Right forelimb (tissue), 1 donor: ENCODE measurements around the gene KLF18.
"Not testable (repeated sequence)": the region's sequence is repeated elsewhere in the genome, so short reads cannot be mapped to it uniquely, and the experiment has no call there.

Experiments
- DNase-seq: peaks from one replicate; pipeline ENCODE4 v3.0.0-alpha.2; 2018

KLF18 gene

DNA sequence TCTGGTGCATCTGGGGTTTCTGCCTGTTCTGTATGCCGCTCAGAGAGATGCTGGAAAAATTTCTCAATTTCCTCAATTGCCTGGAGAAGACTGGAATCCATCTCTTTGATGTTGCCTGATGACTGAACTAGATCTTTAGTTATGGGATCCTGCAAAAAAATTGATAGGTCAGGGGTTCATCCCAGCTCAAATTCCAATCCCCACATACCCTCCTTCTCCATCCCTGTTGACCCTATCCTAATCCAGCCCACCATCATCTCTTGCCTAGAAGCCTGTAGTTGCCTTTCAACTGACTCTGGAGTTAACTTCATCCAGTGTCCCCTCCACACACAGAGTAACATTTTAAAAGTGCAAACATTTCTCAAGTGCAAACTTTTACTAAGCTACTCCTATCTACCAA, at the start of gene KLF18:
Gene KLF18 (minus strand): TSS at position 101 of the 400 bp plus-strand sequence. CDS start 0 bp downstream, at position 101.
- no peak for DNase-seq

DNA sequence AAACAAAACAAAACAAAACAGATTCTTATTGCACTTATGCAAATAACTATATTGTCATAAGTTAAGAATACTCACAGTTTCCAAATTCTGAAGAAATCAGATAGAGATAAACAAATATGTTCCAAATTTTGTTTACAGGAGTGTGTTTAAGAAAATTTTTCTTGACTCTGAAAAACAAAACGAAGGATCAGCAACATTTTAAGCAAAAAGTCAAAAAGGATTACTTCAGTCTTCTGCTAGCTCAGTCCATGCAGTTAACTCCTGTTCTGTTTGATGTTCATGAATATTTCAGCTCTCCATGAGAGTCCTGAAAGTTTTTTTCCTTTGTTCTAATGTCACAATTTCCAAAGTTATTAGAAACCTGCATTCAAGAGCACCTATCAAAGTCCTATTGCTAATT, 33.2 kb upstream of the KLF18 start:
- no peak for DNase-seq

GRCh38 chr1:44170281-44170823, 28.9 kb upstream of the KLF18 start:
- no peak for DNase-seq

- DNase-seq, result no peak
Measured at GRCh38 chr1:44168520-44169098, 27.2 kb upstream of the KLF18 start.

DNA sequence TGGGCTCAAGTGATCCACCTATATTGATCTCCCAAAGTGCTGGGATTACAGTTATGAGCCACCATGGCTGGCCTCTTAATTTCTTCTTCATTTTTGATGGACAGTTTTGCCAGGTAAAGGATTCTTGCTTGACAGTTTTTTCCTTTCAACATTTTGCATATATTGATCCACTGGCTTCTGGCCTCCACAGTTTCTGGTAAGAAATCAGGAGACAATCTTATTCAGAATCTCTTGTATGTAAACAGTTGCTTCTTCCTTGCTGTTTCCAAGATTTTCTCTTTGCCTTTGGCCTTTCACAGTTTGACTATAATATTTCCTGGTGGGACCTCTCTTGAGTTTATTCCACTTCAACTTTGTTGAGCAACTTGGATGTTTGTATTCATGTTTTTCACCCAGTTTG, 20.1 kb upstream of the KLF18 start:
- no peak for DNase-seq

DNA sequence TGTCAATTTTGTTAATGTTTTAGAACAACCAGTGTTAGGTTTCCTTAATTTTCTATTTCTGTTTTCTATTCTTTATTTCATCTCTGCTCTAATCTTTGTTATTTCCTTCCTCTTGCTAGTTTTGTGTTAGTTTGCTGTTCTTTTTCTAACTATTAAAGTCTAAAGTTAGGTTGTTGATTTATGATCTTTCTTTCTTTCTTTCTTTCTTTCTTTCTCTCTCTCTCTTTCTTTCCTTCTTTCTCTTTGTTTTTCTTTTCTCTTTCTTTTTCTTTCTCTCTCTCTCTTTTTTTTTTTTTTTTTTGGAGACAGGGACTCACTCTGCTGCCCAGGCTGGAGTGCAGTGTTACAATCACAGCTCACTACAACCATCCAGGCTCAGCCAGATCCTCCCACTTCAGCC, 17.4 kb upstream of the KLF18 start:
- no peak for DNase-seq

DNA sequence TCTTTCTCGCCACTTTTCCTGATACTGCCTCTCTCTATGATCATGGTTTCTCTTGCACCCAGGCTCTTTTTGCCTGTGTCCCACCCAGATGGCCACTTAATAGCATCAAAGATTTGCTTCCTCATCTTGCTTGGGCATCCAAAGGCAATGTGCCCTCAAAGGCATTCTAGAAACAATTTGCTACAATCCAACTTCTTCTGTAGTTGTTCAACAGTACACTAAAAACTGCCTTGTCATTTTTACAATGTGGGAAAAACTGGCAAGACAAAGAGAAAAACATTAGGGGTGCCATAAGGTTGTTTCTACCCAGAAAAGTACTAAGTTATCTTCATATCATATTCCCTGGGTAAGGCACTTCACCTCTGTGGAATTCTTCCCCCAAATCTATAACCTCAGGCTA, 16.5 kb upstream of the KLF18 start:
- DNase-seq, result no peak

- DNase-seq, result no peak
Measured at GRCh38 chr1:44154049-44154448, 12.6 kb upstream of the KLF18 start.

GRCh38 chr1:44152692-44153091, 11.3 kb upstream of the KLF18 start:
- DNase-seq, result no peak

DNA sequence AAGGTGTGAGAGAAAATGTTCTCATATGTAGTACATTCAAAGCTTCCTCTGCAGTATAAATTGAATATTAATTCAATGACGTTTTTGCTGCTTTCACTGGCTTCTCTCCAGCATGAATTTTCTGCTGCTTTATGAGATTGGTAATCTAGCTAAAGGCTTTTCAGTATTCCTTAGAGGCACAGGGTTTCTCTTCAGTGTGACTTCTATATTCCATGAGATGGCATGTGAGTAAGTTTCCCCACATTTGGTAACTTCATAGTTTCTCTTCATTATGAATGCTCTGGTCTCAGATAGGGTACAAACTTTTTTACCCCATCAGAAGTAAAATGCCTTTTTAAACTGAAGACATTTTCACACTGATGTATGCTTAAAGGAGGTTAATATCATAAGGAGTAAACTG, 10.4 kb upstream of the KLF18 start:
- no peak for DNase-seq

- DNase-seq, result no peak
Measured at GRCh38 chr1:44151332-44151731, 9.9 kb upstream of the KLF18 start.

- no peak for DNase-seq
Measured at GRCh38 chr1:44147582-44147981, 6.2 kb upstream of the KLF18 start.

GRCh38 chr1:44146536-44147361, 5.3 kb upstream of the KLF18 start:
- no peak for DNase-seq

DNA sequence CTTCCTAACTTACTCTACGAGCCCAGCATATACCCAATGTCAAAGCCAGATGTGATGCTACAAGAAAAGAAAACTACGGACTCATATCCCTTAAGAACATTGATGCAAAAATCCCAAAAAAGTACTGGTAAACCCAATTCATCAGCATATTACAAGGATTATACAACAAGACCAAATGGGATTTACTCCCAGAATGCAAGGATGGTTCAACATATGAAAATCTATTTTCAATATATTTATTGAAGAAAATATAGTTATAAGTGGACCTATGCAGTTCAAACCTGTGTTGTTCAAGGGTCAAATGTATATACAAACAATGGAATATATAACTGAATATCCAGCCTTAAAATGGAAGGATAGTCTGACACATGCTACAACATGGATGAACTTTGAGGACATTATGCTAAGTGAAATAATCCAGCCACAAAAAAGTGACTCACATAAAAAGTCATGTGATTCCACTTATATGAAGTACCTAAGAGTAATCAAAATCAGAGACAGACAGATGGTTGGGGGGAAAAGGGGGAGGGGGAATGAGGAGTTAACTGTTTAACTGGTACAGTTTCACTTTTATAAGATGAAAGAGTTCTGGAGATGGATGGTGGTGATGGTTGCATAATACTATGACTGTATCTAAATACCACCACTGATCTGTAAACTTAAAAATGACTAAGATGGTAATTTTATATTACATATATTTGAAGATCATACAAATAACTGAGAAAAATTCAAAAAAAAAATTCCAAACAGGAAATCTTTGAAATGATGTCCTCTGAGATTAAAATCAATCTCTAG, 3.7 kb upstream of the KLF18 start:
- DNase-seq, result no peak

DNA sequence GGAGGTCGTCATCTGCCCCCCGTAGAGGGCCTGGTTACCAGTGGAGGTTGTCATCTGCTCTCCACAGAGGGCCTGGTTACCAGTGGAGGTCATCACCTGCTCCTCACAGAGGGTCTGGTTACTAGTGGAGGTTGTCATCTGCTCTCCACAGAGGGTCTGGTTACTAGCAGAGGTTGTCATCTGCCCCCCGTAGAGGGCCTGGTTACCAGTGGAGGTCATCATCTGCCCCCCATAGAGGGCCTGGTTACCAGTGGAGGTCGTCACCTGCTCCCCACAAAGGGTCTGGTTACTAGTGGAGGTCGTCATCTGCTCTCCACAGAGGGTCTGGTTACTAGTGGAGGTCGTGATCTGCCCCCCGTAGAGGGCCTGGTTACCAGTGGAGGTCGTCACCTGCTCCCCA, 1.9 kb downstream of the KLF18 start:
- not testable (repeated sequence) for DNase-seq

- no peak for DNase-seq
Measured at GRCh38 chr1:44138239-44138638, 3.2 kb downstream of the KLF18 start.

DNA sequence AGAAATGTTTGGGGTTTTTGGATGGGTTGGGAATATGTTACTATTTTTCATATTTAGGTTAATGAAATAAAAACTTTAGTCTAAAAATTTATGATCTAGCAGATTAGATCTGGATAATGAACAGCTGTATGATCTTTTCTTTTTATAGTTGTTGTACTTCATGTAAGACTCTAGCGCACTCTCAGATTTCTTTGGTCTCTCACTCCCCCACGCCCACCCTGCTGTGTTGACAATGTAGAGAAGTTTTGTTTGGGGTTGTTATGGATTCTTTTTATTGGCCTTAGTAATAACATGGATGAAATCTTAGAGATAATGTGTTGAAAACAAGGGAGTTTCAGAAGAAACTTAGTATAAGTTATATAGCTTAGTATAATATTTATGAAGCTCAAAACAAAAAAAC, 5.5 kb downstream of the KLF18 start:
- no peak for DNase-seq

DNA sequence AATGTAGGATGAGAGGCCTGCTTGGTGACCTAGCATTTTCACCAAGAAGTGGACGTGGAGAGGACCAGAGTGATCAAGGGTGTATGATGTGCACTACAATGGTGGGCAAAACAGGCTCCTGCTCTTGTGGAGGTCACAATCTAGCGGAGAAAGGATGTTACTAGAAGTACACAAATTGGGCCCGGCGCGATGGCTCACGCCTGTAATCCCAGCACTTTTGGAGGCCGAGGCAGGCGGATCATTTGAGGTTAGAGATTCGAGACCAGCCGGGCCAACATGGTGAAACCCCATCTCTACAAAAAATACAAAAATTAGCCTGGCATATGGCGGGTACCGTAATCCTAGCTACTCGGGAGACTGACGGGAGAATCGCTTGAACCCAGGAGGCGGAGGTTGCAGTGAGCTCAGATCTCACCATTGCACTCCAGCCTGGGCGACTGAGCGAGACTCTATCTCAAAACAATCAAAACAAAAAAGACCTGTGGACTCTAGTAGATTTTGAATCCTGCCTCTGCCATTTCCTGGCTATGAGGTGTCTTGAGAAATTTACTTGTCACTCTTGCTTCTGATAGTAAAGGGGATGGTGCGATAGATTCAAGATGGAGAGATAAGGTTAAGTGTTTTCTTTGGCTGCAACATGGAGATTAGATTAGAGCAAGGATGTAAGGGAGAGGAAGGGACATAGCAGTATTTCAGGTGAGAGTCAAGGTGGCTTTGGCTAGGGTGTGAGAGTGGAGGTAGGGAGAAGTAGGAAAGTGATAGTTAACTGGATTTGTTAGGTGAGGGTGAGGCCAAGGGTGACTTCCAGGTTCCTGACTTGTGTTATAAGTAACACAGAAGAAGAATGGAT, 7.1 kb downstream of the KLF18 start:
- no peak for DNase-seq

DNA sequence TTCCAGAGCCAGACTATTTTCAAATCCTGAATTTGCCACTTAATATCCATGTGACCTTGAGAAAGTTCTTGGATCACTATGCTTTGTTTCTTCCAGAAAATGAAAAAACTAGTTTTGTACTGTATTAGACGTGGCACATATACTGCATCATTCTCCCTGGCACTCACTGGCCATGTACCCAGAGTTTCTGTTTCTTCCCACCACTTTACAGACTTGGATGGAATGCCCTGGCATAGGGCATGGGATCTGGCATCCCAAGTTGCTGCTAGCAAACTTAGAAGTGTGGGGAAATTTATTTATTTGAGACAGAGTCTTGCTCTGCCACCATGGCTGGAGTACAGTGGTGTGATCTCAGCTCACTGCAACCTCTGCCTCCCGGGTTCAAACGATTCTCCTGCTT, 10.0 kb downstream of the KLF18 start:
- DNase-seq, result no peak

GRCh38 chr1:44129616-44130500, 11.6 kb downstream of the KLF18 start:
- DNase-seq, result no peak

- no peak for DNase-seq
Measured at GRCh38 chr1:44120398-44120949, 21.0 kb downstream of the KLF18 start.
